ENCODE measurements around the gene CCDC78.
A peak's percentile ranks its signal among the peaks of the same experiment; 100 is the strongest.
"Not testable (repeated sequence)": the region's sequence is repeated elsewhere in the genome, so short reads cannot be mapped to it uniquely, and the experiment has no call there.

The CCDC78 gene

DNA sequence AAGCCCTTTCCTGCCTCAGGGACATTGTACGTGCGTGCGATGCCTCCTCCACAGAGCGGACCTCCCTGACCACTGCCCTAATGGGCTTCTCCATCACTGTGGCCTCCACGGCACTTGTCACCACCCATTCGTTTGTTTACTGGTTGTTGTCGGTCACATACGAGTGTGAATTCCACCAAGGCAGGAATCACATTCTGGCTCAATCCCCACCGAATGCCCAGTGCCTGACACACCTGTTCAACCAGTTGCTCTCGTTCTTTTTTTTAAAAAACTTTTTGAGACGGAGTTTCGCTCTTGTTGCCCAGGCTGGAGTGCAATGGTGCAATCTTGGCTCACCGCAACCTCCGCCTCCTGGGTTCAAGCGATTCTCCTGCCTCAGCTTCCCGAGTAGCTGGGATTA is 35.0 kb downstream of the CCDC78 start:
- not testable (repeated sequence) for DNase-seq

DNA sequence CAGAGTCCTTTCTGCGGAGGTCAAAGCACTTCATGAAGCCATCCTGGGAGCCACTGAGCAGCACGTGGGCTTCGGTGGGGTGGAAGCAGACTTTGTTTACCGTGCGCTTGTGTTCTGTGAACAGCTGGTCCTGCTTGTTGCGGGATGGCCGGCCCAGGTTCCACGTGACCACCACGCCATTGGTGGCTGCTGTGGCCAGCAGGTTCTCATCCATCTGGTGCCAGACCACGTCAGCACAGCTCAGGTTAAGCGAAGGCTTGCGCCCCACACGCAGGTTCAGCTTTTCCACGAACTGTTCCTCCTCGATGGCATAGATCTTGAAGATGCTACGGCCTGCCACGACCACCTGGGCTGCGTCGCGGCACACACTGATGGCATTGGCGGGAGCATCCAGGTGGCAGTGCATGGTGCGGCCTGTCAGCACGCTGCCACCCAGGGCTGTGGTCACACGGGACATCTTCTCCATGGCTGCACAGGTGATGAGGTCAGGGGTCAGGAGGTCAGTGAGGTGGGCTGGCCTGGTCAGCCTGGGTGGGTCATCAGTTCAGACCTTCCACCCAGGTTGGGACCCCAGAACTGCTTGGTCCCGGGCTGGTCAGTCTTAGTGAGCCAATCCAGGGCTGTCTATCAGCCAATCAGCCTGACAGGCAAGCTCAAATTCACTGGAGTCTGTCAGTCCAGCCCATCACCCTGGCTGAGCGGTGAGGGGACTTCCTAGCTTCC is 36.9 kb downstream of the CCDC78 start:
- DNase-seq, result no peak

DNA sequence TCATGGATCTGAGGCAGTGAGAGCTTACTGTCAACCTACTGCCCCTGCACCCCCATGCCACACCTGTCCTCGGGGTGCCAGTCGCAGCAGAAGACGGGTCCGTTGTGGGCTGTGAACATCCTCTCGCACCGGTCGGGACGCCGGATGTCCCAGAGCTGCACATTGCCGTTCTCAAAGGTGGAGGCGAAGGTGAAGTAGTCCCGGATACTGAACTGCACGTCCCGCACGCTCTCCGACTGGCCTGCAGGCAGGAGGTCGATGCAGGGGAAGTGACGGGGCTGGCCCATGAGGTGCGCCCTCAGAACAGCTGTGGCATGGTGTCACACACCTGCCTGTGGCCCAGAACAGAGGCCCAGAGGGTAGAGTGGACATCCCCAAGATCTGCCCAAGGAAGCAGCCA is 38.7 kb downstream of the CCDC78 start:
- no peak for DNase-seq

DNA sequence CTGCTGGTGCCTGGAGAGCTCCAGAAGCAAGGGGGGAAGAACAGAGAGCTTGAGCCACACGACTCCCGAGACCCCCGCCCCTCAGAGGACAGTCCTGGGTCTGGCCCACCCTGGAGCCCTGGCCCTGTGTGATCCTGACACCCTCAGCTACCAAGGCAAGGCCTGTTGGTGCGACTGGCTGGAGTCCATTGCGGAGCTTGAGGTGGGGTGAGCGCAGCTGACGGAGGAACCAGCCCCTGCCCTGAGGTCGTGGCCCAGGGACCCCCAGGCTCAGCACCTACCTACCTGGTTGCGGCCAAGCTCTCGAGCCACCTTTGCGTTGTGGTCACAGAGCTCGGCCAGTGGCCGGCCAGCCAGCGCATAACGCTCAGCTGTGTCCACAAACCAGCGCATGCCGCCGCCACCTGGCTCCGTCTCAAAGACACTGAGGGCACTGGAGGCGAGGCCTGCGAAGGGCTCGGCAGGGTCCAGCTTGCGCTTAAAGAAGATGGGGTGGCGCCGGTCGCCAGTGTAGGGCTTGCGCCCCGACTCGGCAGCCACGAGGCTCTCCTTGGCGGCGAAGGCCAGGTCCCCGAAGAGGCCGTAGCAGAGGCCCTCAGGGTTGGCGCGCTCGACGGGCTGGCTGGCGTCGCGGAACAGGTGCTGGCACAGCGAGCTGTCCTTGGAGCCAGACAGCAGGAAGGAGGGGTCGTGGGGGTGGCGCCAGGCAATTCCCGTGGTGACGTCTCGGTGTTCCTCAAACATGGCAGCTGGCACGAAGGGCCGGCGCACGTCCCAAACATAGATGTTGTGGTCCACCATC is 39.6 kb downstream of the CCDC78 start:
- no peak for DNase-seq

DNA sequence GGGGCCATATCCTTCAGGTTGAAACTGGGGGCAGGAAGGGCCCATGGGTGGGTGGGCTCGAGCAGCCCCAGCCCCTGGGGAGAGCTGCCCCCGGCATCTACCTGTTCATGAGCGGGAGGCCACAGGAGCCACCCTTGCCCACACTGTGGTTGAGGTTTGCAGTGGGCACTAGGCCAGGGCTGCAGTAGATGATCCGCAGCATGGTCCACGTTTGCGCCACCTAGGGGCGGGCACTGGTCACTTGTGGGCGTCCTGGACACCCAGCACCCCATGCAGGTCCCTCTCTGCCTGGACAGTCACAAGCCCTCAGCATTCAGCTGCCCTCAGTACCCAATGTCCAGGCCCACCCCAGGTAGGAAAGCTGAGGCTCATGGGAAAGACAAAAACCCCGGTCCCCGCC is 40.3 kb downstream of the CCDC78 start:
- peak; percentile 66 for DNase-seq

DNA sequence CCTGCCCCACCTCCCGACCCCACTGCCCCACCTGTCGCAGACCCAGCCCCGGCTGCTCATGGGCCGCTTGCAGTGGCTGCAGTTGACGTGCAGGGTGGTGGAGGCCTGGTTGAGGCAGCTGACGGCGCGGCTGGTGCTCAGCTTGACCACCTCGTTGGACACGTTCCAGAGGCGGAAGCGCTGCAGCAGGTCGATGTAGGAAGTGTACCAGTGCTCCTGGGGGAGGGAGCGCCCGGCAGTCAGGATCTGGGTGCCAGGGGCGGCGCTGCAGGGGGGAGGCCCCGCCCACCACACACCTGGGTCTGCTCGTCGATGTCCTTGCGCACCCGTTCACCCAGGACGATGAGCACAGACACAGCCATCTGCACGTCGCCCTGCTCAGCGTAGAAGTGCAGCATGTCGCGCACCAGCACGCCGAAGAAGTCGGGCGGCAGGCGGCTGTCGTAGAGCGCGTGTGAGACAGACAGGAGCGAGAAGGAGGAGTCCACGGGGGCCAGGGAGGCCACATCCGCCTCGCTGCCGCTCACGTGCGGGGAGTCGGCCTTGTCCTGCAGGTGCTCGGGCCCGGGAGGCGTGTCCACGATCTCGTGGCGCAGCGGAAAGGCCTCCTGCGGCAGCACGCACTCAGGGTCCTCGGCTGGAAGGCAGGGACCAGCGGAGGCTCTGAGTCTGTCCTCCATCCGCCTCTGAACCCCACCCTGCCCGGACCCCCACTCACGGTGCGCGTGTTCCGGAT is 41.1 kb downstream of the CCDC78 start:
- no peak for DNase-seq

DNA sequence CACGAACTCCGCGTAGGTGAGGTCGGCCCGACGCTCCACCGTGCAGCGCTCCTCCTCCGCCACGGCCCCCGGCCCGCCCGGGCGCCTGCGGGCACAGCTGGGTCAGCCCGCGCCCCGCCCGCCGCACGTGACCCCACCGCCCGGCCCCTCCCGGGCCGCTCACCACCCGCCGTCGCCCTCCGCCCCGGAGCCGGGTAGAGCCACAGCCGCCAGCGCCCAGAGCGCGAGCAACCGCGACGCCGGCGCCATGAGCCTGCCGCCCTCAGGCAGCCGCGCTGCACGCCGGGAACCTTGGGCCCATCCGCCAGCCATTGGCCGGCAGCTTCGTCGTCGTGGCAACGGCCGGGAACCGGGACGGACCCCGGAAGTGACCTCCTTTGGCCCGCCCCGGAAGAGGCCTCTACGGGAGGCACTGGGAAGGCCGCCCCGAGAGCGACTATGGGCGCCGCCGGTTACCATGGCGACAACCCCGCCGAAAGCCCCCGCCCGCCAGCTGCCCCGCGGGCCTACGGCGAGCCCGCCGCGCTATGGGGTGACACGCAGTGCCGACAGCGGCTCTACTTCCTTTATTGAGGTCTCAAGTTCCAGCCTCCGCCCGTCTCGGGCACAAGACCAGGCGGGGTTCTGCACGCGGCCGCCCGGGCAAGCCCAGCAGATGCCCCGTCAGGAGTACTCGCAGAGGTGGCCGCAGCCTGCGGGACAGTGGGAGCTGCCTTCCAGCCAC is 42.0 kb downstream of the CCDC78 start, which contains the start of gene JMJD8:
JMJD8 (minus strand) TSS at position 264 of the 724 bp plus-strand sequence; CDS start at position 249, 15 bp downstream.
- DNase-seq, result peak; percentile 98

DNA sequence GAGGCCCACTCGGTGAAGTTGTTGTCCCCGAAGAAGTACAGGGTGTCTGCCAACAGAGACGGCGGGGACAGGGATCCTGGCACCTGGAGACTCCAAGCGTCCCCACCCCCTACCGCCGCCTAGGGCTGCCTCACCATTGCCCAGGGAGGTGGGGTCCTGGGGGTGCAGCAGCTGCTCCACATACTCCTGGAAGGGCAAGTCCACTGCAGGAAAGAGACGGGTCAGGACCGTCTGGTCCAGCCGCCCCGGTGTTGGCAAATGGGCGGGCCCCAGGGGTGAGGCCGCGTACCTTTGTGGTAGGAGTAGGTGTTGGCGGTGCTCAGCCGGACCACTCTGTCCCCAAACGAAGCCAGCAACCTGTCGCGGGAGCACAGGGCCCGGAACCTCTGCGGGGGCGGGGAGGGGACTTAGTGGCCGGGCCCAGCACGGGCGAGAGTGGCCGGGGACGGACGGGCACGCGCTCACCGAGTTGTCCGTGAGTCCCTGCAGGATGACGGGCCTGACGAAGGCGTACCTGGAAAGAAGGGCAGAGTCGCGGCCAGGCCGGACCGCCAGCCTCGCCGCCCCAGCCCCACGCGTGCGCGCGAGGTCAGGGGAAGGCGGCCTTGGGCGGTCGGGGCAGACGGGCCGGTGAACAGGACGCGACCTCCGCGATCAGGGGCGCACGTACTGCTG is 42.7 kb downstream of the CCDC78 start:
- peak; percentile 56 for DNase-seq

DNA sequence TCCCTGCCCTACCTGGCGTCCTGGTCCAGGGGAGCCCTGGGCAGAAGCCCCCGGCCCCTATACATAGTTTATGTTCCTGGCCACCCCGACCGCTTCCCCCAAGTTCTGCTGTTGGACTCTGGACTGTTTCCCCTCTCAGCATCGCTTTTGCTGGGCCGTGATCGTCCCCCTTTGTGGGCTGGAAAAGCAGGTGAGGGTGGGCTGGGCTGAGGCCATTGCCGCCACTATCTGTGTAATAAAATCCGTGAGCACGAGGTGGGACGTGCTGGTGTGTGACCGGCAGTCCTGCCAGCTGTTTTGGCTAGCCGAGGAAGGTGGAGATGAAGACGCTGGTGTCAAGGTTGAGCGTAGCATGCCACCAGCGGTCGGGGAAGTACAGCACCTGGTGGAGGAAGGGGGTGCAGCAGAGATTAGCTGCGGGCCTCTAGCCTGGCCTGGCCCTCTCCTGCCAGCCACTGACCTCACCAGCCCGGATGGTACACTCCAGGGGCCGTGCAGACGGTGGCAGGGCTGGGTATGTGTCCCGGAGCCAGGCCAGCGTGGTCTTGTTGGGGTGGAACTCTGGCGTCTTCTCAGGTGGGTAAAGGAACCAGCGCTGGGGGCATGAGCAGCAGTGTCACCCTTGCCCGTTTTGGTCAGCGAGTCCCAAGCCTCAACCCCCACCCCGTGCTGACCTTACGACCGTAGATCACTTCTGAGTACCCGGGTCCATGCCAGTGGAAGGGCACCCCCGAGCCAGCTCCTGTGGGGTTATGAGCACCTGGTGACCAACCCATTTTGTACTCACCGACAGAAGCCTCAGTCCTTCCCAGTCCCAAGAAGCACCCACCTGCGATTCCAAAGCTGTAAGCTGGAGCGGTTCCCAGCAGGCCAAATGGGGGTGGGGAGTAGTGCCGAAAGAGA is 43.5 kb downstream of the CCDC78 start:
- DNase-seq, result no peak

DNA sequence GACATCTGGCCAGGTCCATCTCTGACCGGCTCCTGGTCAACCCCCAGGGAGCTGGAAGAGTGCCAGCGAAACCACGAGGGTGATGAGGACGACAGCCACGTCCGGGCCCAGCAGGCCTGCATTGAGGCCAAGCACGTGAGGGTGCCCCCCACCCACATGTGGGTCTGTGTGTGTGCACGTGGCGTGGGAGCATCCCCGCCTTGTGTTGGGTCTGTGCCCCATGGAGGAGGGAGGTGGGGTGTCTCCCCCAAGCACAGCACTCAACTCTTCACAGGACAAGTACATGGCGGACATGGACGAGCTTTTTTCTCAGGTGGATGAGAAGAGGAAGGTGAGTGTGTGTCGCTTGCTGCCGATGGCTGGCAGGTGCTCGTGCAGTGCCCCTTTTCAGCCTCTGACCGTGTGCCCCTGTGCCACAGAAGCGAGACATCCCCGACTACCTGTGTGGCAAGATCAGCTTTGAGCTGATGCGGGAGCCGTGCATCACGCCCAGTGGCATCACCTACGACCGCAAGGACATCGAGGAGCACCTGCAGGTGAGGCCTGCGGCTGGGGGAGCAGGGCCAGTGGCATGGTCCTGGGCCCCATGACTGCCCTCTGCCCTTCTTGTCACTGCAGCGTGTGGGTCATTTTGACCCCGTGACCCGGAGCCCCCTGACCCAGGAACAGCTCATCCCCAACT is 44.4 kb downstream of the CCDC78 start:
- no peak for DNase-seq

DNA sequence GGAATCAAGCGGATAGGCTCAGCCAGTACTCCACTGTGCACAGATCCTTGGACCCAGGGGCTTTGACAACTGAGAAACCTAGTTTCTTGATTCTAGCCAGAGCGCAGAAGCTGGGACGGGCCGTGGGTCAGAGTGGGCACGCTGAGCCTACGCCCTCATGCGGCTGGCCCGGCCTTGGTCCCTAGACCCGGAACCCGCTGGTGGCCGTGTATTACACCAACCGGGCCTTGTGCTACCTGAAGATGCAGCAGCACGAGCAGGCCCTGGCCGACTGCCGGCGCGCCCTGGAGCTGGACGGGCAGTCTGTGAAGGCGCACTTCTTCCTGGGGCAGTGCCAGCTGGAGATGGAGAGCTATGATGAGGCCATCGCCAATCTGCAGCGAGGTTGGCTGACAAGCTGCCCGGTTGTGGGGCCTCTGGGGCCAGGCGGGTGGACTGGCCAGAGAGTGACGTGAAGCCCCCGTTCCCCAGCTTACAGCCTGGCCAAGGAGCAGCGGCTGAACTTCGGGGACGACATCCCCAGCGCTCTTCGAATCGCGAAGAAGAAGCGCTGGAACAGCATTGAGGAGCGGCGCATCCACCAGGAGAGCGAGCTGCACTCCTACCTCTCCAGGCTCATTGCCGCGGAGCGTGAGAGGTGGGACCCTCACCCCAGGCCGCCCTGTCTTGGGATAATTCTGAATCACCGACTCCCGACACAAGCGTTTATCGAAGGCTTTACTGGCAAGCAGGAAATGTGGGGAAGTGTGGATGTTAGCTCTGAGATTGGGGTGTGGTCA is 45.1 kb downstream of the CCDC78 start:
- peak; percentile 56 for DNase-seq

DNA sequence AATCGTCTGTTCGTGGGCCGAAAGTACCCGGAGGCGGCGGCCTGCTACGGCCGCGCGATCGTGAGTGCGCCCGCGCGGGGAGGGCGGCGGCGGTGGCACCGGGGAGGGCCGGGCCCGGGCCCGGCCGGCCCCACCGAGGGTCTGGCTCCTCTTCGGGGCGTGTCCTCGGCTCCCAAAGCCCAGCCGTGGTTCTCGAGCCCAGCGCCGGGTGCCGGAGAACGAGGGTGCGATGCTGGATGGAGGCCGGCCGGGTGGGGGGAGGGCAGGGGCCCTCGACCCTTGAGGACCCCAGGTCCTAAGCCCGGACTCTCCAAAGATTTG is 45.7 kb downstream of the CCDC78 start:
- no peak for DNase-seq

DNA sequence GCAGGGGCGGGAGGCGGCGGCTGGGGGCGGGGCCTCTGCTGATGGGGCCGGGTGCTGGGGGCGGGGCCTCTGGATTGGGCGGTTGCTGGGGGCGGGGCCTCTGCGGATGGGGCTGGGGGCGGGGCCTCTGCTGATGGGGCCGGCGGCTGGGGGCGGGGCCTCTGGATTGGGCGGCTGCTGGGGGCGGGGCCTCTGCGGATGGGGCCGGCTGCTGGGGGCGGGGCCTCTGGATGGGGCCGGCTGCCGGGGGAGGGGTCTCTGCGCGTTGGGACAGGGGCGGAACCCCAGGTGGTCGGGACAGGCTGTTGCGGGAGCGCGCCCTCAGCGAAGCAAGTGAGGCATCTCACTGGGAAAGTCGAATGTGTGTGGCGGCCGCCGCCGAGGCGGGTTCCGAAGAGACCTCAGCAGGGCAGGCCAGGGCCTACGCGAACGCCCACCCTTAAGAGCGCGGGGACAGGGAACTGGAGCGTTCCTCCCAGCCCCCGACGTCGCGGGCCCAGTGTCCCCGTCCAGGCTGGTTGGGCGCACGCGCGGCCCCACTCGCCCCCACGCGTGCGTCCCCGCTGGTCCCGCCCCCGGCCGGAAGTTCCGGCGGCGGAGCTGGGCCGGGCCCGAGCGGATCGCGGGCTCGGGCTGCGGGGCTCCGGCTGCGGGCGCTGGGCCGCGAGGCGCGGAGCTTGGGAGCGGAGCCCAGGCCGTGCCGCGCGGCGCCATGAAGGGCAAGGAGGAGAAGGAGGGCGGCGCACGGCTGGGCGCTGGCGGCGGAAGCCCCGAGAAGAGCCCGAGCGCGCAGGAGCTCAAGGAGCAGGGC is 46.2 kb downstream of the CCDC78 start, which contains the start of gene STUB1:
STUB1 (plus strand) TSS at position 597 of the 811 bp plus-strand sequence; CDS start at position 713, 116 bp downstream.
- DNase-seq, result peak; percentile 96

DNA sequence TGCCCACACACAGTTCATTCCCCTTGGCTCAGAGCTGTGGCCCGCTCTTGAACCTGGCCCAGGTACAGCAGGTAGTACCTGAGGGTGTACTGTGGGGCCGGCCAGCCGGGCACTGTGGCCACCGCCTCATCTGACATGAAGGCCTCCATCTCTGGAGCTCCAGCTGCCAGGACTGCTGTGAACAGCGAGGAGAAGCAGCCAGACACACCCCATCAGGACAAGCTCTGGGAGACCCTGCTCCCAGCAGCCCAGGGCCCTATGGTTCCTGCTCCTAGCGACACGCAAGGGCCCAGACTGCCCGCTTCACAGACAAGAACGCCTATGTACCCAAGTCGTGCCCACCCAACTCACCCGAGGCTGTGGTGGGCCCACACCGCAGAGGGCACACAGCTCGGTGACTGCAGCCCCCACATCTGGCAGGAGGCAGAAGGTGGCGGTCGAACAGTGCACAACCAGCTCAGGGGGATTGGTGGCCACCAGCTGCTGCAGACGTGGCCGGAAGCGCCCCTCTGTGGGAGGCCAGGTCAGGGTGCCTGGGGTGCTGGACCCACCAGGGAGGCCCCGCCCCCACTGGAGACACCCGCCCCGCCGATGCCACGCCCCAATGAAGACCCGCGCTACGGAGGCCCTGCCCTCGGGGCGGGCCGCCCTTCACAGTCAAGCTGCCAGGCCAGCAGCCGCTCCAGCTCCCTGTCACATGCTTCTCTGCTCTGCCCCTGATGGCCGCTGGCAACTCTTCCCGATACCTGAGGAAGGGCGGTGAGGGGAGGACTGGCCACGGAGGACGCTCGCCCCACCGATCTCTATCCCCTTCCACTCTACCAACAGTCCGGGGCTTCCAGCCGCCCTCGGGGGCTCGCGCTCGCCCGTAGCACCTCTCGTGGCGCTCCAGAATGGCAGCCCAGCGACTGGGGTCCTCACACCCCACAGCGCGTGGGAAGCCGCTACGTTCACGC is 47.1 kb downstream of the CCDC78 start:
- DNase-seq, result peak; percentile 87

DNA sequence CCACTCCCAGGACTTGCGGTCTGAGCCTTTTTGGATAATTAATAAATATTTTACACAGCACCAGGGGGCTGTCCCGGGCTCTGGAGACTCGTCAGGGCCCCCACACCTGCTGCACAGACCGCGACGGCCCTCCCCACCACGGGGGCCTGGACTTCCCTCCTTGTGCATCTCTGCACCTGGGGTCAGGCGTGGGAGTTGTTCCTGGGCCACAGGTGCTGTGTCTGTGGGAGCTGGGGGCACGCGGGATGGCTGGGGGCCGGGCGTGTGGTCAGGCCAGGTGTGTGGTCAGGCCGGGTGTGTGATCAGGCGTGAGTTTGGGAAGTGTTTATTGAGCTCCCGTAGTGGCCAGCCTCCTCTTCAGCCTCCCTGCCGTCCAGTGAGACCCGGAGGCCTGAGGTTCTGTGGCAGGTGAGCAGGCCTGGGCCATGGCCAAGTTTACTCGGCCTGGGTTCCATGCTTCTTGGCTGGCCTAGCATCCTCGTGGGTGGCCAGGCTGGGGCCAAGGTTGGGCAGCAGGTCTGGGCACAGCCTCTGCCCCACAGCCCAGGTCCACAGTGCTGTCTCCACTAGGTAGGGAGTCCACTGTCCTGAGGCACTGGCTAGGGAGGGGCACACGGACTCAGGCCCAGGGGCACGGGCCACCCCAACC is 47.9 kb downstream of the CCDC78 start:
- DNase-seq, result no peak

DNA sequence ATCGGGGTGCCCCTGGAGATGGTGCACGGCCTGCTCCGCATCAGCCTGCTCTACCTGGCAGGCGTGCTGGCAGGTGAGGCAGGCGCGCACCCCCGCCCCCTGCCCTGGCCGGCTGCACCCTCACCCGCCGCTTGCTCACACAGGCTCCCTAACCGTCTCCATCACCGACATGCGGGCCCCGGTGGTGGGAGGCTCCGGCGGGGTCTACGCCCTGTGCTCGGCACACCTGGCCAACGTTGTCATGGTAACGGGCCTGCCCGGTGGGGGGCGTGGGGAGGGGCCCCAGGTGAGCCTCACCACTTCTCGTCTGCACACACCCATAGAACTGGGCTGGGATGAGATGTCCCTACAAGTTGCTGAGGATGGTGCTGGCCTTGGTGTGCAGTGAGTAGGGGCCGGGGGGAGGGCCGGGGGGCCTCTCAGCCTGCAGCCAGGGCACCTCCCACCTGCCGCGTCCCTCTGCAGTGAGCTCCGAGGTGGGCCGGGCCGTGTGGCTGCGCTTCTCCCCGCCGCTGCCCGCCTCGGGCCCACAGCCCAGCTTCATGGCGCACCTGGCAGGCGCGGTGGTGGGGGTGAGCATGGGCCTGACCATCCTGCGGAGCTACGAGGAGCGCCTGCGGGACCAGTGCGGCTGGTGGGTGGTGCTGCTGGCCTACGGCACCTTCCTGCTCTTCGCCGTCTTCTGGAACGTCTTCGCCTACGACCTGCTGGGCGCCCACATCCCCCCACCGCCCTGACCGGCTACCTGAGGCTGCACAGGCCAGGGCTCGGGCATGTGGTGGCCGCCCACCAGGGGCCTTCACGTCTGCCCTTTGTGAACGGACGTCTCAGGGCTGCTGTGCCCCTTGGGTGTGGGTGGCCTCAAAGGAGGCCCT is 48.7 kb downstream of the CCDC78 start:
- no peak for DNase-seq

Data from NCI-H82 (cell line).